Measurements from ENCODE around the gene BTBD8.

Gene BTBD8

GRCh38 chr1:92094595-92094994, 14.4 kb downstream of the BTBD8 start:
- DNase-seq: no peak

GRCh38 chr1:92095874-92096273, 15.7 kb downstream of the BTBD8 start:
- no peak for DNase-seq

- no peak for DNase-seq
These were observed 16.2 kb downstream of the BTBD8 start for GRCh38 chr1:92096317-92096716.

GRCh38 chr1:92105546-92106081, 25.5 kb downstream of the BTBD8 start:
- no peak for DNase-seq

GRCh38 chr1:92108631-92109030, 28.5 kb downstream of the BTBD8 start:
- DNase-seq: no peak

- DNase-seq: no peak
These were observed 37.4 kb downstream of the BTBD8 start for GRCh38 chr1:92117526-92117925.

- no peak for DNase-seq
These were observed 38.7 kb downstream of the BTBD8 start for GRCh38 chr1:92118826-92119225.

- no peak for DNase-seq
These were observed 43.7 kb downstream of the BTBD8 start for GRCh38 chr1:92123868-92124267.

- no peak for DNase-seq
These were observed 45.1 kb downstream of the BTBD8 start for GRCh38 chr1:92125204-92125603.

GRCh38 chr1:92126088-92126487, 45.9 kb downstream of the BTBD8 start:
- no peak for DNase-seq

- DNase-seq: no peak
These were observed 54.2 kb downstream of the BTBD8 start for GRCh38 chr1:92134331-92134730.

GRCh38 chr1:92136341-92136740, 56.2 kb downstream of the BTBD8 start:
- DNase-seq: no peak

GRCh38 chr1:92154934-92155333, 74.8 kb downstream of the BTBD8 start:
- no peak for DNase-seq

- DNase-seq: no peak
These were observed 79.4 kb downstream of the BTBD8 start for GRCh38 chr1:92159593-92159992.

- DNase-seq: no peak
These were observed 85.2 kb downstream of the BTBD8 start for GRCh38 chr1:92165389-92165788.

GRCh38 chr1:92167151-92167550, 87.0 kb downstream of the BTBD8 start:
- no peak for DNase-seq

GRCh38 chr1:92168657-92169056, 88.5 kb downstream of the BTBD8 start:
- DNase-seq: no peak

- DNase-seq: no peak
These were observed 89.3 kb downstream of the BTBD8 start for GRCh38 chr1:92169214-92170005.

- no peak for DNase-seq
These were observed 104.5 kb downstream of the BTBD8 start for GRCh38 chr1:92184632-92185031.

GRCh38 chr1:92186081-92186480, 105.9 kb downstream of the BTBD8 start:
- no peak for DNase-seq

GRCh38 chr1:92188436-92189255, 108.5 kb downstream of the BTBD8 start:
- DNase-seq: no peak

- DNase-seq: no peak
These were observed 111.6 kb downstream of the BTBD8 start for GRCh38 chr1:92191726-92192125.

GRCh38 chr1:92192246-92192645, 112.1 kb downstream of the BTBD8 start:
- DNase-seq: no peak

- DNase-seq: no peak
These were observed 114.4 kb downstream of the BTBD8 start for GRCh38 chr1:92194511-92194910.
